Cardiac septum (tissue), 1 donor: ENCODE measurements around the gene RBFA. TPM values are rescaled to one million over a fixed set of nuclear protein-coding genes. Genes with fewer than 3 reads are reported as not detected.
"Not testable (repeated sequence)": the region's sequence is repeated elsewhere in the genome, so short reads cannot be mapped to it uniquely, and the experiment has no call there.

Experiments
- DNase-seq: peaks from one replicate; pipeline ENCODE4 v3.0.0-alpha.2; 2020; ENCODE audit warnings: low spot score
- intact Hi-C: fragments of 100-400 bp; cut with DNase I; formaldehyde crosslinking; loops from one replicate; pipeline ENCODE4 v1.14.0; 2022
- total RNA-seq: library from RNA; stranded (reverse); fragmentation: NEBNext Ultra II Directional; extraction: Animal tissue kit (Norgen Biotek cat#: 25700); gene quantifications from one replicate; pipeline ENCODE4 v1.2.1, GENCODE V29; 2021
- donor health status: DM: no; HTN: no; CAD: no.

The RBFA gene
- total RNA-seq, 1 donor from 2014 or later, result 24.4 TPM

DNA sequence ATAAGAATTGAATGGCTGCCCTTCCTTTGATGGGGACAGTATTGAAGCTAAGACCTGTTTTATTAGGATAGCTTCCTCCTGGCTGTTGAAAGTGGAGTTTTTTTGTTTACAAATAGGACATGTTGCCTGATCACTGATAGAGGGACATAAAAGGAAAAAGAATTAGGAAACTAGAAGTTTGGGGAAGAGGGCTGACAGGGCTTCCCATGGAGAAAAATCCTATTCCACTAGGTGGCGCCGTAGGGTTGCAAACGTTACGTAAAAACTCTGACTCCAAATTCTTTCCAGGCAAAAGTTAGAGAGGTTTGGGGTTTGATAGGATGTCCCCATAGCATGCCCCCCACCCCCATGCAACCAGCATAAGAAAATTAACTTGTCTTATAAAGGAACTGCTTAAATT lies 11.1 kb upstream of the RBFA start:
- DNase-seq, result no peak
- intact Hi-C loops, result no loop called here

DNA sequence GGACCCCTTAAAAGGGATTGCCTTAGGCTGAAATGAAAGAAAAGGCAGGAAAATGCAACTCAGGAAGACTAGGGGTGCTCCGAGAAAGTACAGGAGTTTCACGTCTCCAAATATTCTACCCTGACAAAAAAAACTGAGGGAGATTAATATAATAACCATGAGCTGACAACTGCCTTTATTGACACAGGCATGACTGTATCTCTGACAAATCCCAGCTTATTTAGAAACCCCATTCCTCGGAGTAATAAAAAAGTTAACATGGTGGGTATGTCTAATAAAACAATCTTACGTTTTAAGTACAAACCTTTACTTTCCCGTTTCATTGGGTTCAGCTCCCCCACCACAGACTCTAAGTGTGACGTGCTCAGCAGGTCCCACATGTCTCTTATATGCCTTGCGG lies 7.9 kb upstream of the RBFA start:
- intact Hi-C loops, result no loop called here
- DNase-seq, result no peak

DNA sequence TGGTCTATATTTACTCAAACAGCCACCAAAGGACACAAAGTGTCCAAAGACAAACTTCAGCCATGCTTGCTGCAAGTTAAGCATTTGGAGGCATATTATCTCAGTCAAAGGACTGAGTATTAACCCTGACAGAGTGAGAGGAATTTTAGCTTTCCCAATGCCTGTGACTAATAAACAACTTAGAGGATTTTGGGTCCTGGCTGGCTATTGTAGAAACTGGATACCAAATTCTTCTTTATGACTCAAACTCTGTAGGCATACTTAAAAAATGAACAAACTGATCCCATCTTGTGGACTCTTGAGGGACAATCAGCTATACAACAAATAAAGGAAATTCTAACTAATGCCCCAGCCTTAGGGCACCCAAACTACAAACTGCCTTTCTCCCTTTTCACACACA lies 6.5 kb upstream of the RBFA start:
- intact Hi-C loops, result not testable (repeated sequence)

DNA sequence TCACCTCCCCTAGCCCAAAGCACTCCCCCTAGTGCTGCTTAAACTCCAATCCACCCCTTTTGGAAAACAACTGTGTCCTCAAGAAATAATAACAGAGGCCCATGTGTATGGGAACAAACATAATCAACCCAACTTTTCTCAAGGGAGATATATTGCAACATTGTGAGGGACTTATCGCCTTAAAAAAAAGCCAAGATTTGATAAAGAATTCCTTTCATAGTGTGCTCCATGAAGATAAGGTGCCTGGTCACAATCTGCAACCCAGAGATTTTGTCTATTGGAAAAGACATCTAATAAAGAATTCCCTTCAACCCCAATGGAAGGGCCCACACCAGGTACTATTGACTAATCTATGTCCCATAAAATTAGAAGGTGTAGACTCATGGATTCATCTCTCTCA lies 4.5 kb upstream of the RBFA start:
- intact Hi-C loops, result loop anchor here (5.0 kb wide), 3 partner anchors 77 to 352 kb away; partner anchors contain the start of genes ADNP2, CTDP1 and SLC66A2
- no peak for DNase-seq

More for the DNA sequence above, 6.5 kb upstream of the RBFA start:
- not testable (repeated sequence) for DNase-seq

DNA sequence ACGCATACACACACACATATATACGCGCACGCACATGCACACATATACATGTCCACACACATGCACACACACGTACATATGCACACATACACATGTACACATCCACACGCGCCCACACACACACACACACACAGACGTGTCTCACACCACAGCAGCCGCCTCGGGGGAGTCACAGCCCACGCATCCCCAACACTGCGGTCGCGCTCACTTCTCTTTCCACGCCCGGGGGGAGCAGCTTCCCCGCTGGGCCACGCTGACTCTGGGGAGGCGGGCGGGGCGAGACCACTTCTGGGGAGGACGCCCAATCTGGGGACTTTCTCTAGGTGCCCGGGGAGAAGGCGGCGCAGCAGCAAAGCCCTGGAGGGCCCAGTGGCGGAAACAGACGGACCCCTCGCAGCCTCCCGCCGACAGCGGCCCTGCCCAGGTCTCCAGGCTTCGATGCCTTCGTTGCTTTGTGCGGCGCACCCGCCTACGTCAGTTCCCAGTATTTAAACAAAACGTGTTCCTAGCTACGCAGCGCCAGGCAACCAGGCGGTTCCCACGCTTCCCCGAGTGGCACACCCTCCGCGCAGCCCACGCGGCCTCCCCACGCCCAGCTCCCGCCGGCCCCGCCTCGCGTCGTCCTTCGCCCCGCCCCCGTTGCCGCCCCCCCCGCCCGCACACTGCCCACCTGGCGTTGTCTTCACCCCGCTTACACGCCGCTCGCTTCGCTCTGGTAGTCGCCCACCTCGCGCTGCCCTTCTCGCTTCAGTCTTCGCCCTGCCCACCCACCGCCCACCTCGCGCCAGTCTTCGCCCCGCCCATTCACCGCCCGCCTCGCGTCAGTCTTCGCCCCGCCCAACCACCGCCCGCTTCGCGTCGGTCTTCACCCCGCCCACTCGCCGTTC lies 810 bp upstream of the RBFA start:
- DNase-seq, result no peak
- intact Hi-C loops, result loop anchor here (2.0 to 5.0 kb wide), 4 partner anchors 45 to 356 kb away; partner anchors contain the start of genes ADNP2, CTDP1, SLC66A2 and TXNL4A

DNA sequence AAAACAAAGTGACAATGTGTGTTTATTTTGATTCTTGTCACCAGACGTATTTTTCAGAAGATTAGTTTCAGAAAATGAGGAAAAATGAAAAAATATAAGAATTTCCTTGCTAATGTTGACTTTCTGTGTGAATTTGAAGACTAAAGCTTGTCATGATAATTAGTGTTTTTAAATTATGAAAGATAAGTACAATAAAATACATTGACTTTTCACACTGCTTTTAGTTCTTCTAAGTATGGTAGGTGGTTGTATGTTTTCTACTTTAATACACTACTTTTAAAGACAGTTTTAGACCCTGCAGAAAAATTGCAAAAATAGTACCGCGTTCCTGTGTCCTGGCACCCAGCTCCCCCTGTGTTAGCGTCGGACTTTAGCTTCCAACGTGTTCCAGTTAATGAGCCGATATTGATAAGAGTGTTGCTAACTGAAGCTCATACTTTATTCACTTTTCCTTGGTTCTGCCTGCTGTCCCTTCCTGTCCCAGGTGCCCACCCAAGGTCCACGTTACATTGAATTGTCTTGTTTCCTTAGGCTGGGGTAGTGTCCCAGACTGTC lies 695 bp downstream of the RBFA start:
- intact Hi-C loops, result loop anchor here (5.0 kb wide), 3 partner anchors 72 to 358 kb away; partner anchors contain the start of genes ADNP2, CTDP1 and SLC66A2

DNA sequence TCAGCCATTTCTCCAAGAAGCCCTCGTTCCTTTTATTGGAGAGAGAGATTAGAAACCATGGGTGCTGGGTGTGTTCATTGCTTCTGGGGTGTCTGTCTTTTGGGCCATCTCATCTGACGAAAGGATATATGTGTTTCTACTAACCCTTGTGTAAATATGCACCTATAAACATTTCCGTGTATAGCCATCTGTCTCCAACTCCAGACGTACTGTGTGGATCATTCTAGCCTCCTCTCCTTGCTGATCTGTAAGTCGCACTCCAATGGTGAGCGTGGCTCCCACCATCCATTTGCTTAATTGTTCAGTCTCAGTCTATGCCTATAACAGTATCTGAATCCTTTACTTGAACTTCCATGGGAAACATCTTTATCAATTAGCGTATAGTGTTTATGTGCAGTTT lies 1.8 kb downstream of the RBFA start:
- no peak for DNase-seq
- intact Hi-C loops, result no loop called here

More for the DNA sequence above, 695 bp downstream of the RBFA start:
- no peak for DNase-seq

DNA sequence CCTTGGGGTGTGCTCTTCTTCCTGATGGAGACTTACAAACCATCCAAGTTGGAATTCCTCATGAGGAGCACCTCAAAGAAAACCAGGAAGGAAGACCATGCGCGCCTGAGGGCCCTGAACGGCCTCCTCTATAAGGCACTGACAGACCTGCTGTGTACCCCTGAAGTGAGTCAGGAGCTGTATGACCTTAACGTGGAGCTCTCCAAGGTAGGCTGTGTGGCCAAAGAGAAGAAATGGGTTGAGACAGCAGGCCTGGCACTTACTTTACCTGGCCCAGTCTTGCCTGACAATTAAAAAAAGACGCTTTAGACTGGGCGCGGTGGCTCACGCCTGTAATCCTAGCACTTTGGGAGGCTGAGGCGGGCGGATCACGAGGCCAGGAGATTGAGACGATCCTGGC lies 3.1 kb downstream of the RBFA start:
- DNase-seq, result no peak
- intact Hi-C loops, result no loop called here

DNA sequence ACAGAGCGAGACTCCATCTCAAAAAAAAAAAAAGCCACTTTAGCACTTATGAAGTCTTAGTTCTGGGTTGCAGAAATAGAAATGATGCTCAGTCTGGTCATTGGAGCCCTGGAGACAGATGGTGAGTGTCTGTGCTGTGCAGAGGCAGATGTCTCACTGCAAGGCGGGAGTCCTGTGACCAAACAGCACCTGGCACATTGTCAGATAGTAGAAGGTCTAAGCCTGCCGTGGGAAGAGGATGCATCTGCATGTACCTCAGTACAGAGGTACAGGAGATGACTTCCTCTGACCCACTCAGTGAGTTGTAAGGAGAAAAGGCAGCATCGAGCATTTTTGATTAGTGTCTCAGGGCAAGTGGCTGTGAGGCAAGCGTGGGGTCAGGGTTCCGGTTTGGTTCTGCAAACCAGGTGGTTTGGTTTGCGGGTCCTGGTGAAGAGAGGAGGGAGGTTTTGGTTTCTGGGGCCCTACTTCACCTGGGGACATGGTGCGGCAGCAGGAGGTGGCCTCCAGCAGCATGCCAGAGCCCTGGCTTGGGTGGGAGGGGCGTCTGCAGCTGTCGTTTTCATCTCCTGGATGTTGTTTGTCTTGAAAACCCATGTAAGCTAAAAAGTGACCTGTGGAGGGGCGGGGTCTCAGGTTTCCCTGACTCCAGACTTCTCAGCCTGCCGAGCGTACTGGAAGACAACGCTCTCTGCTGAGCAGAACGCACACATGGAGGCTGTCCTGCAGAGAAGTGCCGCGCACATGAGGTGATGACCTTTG lies 3.8 kb downstream of the RBFA start:
- DNase-seq, result no peak
- intact Hi-C loops, result no loop called here

DNA sequence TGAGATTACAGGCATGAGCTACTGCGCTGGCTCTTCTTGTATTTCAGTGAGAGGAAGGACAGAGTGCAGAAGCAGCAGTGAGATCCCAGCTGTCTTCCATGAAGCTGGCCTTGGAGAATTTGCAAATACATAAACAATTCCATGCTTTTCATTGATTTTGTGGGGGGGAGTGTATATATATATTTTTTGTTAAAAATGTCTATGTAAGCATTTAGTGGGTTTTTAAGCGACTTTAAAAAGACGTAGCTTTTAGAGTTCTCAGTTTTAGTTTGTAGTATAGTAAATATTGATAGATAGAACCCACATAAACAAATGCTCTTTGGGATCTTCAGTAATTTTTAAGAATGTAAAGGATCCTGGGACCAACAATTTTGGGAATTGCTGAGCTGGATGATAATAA lies 6.3 kb downstream of the RBFA start:
- intact Hi-C loops, result no loop called here
- no peak for DNase-seq

DNA sequence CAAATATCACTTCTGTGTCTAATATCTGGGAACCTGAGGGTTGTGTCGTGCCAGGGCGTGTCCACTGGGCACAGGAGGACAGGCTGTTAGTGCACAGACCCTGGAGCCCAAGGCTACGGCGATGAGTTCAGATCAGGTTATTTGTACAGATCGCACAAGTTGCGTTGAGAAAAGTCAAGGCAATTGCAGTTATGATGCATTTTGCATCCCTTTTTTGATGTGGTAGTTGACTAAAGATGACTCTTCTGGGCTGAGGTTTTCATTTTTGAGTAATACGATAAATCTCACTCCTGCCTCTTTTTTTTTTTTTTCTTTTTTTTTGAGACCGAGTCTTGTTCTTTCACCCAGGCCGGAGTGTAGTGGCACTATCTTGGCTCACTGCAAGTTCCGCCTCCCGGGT lies 7.2 kb downstream of the RBFA start:
- no peak for DNase-seq
- intact Hi-C loops, result no loop called here

DNA sequence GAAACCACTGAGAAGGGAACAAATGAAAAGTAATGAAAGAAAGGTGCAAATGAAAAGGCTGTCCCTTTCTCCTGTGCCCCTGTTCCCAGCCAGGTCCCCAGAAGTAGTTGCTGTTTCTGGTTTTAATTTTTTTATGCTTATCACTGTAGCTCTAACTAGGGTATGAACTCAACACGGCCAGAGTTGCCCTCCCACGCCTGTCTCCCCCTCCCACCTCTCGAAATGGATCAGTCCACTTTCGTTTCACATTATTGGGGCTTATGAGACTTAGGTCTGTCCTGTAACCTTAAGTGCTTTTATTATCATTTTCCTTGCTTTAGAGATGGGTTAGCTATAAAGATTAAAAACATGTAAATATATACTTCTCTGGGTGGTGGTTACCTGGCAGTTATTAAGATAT lies 8.6 kb downstream of the RBFA start:
- intact Hi-C loops, result no loop called here
- no peak for DNase-seq

DNA sequence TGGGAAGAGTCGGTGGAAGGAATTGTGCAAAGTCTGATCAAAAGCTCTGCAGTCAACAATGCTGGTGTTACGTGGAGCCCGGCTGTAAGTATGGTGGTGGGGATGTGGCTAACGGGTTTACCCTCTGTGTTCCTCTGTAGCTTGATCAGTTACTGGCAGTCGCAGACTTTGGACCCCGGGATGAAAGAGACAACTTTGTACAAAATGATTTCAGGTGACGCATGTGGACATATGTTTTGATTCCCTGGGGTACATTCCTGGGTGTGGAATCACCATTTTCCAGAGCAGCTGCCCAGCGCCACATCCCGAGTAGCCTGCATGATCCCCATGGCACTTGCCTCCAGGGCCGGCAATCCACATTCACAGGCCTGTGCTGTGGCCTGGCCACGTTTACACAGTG lies 9.8 kb downstream of the RBFA start:
- intact Hi-C loops, result no loop called here
- DNase-seq, result no peak

DNA sequence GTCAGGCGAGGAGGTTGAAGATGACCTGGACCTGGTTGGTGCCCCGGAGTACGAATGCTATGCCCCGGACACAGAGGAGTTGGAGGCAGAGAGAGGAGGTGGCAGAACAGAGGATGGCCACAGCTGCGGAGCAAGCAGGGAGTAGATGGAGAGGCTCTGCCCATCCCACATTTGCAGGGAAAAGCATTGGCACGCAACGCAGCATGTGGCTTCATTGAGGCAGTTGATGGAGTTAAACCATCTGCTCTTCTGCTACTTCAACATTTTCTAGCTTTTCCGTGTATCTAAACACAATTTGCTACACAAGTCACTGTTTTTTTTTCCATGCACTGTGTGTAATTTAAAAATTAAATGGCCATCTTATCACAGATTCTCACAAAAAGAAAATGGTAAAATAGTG lies 11.8 kb downstream of the RBFA start:
- intact Hi-C loops, result no loop called here
- DNase-seq, result no peak

DNA sequence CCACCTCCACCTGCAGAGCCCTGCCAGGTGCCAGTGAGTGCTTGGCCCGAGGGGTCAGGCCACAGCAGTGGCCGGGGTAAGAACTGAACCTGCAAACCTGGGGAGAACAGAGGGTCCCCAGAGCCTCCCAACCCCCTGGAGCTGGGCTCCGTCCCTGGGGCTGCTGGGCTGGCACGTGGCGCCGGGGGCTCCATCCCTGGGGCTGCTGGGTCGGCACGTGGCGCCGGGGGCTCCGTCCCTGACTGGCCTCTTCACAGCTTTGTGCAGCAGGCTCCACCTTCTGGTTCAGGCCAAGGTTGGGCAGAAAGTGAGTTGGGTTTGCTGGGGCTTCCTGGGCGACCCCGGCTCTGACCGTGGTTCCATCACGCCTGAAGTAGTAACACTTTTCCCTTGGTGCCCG lies 12.2 kb downstream of the RBFA start:
- intact Hi-C loops, result no loop called here
- no peak for DNase-seq

DNA sequence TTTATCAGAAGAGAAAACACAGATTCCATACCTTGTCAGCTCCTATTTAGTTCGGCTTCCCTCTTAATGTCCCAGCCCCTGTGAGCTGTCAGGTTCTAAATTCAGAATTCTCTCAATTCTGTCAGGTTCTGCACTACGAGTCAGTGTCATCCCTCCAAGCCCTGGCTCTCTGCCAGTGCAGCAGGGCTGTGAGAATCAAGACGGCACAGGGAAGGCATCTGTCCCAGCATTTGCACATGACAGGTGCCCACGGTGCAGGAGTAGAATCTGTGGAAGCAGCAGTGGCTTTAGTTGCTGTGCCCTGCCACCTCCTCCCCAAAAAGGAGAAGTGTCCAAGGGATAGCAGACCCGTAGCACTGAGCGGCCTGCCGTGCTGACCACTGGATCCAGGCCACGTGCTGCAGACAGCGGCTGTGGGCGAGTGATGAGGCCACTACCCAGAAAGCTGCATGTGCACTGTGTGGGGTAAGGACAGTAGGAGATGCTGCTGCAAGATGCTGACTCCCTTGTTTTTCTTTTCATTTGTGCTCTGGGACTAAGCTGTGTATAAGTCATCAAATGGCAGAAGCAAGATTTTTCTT lies 12.8 kb downstream of the RBFA start:
- DNase-seq, result no peak
- intact Hi-C loops, result no loop called here

DNA sequence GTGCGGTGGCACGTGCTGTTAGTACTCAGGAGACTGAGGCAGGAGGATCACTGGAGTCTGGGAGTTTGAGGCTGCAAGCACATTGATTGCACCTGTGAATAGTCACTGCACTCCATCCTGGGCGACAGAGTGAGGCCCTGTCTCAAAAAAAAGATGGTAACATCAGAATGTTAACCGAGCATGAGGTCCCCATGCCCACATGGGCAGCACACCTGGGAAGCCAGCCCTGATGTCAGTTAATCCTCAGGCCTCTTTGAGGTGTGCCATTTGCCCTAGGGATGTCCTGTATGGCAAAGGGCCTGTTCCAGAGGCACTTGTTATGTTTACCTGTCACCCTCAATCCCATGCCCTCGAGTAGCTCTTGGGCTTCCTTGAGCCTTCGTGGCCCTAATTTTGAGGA lies 16.6 kb downstream of the RBFA start:
- intact Hi-C loops, result no loop called here
- DNase-seq, result no peak

DNA sequence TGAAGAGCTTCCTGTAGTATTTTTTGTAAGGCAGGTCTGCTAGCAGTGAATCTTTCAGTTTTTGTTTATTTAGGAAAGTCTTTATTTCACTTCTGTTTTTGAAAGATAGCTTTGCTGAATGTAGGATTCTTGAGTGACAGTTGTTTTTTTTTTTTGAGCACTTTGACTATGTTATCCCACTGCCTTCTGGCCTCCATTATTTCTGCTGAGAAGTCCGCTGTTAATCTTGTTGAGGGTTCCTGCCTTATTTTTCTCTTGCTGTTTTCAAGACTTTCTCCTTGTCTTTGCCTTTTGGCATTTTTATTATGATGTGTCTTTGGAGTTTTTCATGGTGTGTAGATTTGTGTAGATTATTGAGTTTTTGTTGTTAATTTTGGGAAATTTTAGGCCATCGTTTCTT lies 21.9 kb downstream of the RBFA start:
- intact Hi-C loops, result no loop called here

DNA sequence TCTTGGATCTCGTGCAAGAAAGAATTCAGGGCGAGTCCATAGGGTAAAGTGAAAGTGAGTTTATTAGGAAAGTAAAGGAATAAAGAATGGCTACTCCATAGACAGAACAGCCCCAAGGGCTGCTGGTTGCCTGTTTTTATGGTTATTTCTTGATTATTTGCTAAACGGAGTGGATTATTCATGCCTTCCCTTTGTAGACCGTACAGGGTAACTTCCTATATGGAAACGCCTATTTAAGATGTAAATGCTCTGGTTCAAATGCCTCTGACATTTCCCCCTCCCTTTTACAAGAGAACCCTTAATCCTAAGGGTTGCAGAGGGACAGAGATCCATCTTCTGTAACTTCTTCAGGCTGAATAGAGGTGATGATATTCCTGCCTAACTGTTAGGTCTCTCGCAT lies 25.7 kb downstream of the RBFA start:
- no peak for DNase-seq
- intact Hi-C loops, result no loop called here

More for the DNA sequence above, 21.9 kb downstream of the RBFA start:
- DNase-seq, result no peak

DNA sequence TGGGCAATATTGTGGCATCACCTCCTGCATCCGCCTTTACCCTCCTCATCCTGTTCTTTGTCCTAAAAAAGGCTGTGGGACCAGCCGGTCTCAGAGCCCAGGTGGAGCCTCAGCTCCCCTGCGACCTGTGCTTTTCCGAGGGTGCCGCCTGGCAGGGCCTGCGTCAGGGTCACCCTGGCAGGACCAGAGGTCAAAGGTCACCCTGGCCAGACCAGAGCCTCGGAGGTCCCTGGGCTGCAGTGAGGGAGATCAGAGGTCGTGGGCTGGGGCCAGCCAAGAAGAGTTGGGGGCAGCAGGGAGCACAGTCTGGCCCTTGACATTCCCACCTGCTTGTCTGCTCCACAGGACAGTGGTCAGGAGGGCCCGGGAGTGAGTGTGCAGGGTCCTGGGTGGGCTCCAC lies 31.5 kb downstream of the RBFA start:
- intact Hi-C loops, result no loop called here
- no peak for DNase-seq
